GM18861 (cell line): ENCODE data around the gene HEXD.
"Not testable (repeated sequence)": the region's sequence is repeated elsewhere in the genome, so short reads cannot be mapped to it uniquely, and the experiment has no call there.

Source experiments
- ATAC-seq: cut with Tn5 transposase; IDR thresholded peaks from one replicate; pipeline ENCODE4 v1.9.1; 2021; ENCODE audit not compliant: unreplicated experiment

HEXD gene

GRCh38 chr17:82457073-82457928, 39.2 kb downstream of the HEXD start:
- ATAC-seq, result no peak

DNA sequence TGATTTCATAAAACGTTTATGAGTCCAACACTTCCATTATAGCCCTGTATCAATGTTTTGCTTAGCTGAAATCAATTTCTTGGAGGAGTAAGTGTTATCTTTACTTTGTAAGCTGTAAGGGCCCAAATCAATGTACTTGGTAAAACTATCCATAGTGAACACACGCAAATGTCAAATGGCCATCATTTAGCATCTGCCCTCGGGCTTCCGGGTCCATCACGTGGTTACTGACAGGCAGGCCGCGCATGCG, 39.7 kb downstream of the HEXD start:
- no peak for ATAC-seq

DNA sequence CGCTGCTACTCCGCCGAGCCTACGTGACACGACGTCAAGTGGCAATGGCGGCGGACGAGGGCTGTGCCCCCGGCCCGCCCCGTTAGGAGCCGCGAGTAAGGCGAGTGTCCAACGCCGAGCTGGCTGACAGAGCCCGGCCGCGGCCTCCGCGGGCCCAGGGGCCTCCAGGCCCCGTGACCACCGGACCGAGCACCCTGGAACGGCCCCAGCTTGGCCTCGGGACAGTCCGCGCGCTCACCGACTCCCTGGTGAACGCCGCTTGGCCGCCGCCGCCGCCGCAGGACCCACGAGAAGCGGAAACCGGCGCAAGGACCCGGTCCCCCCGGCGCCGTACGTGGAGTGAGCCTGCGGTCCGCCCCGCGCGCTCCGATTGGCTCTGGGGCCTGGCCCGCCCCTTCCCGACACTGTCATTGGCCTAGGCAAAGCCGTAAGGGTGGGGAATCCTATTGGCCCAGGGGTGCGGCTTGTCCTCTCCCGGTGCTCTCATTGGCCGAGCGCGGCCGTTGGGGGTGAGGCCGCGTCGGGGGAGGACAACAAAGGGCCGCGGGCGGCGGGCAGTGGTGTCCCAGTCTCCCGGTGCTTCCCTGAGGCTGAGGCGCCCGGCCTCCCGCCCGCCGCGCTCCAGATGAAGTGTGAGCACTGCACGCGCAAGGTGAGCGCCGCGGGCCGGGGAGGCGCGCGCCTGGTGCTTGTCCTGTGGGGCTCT, 40.2 kb downstream of the HEXD start, which contains the start of gene NARF:
TSS of gene NARF (plus strand) at position 563 of the 706 bp plus-strand sequence. CDS start at position 626, 63 bp downstream.
- ATAC-seq, result peak; percentile 81

GRCh38 chr17:82458885-82459424, 40.8 kb downstream of the HEXD start:
- peak; percentile 4 for ATAC-seq

DNA sequence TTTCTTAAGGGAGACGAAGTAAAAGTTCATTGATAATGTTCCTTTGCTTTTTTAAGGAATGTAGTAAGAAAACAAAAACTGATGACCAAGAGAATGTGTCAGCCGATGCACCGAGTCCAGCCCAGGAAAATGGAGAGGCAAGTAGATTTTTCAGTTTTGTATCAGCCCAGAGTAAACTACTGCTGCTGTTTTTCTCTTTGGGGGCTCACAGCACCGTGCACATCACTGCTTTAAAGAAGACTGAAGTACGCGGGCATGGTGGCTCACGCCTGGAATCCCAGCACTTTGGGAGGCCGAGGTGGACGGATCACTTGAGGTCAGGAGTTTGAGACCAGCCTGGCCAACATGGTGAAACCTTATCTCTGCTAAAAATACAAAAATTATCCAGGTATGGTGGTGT, 41.8 kb downstream of the HEXD start:
- ATAC-seq, result not testable (repeated sequence)

DNA sequence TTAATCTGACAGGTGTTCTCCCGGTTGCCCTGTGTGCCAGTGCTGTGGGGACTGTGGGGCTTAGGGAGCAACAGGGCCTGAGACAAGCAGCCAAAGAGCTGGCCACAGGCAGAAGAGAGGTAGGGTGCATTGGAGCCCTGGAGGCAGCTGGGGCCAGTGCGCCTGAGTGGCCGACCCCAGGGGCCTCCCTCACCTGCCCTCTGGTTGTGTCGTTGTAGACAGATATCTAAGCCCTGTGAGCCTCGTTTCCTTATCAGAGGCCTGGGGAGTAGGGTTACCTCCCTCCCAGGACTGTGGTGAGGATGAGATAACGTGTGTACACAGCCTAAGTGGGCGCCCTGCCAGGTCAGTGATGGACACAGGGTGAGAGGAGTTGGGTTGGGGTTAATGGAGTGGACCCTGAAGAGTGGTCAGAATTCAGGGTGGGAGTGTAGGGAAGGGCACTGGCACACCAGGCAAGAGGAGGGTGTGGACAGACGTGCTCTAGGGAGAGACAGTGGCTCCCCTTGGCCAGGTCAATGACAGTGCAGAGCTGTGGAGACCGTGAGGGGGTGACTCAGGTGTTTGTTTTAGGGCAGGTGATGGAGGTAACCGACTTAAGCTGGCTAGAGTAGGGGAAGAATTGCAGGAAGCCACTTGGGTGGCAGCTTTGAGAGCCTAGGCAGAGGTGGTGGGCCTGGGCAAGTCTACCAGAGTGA, 43.8 kb downstream of the HEXD start:
- ATAC-seq, result no peak

DNA sequence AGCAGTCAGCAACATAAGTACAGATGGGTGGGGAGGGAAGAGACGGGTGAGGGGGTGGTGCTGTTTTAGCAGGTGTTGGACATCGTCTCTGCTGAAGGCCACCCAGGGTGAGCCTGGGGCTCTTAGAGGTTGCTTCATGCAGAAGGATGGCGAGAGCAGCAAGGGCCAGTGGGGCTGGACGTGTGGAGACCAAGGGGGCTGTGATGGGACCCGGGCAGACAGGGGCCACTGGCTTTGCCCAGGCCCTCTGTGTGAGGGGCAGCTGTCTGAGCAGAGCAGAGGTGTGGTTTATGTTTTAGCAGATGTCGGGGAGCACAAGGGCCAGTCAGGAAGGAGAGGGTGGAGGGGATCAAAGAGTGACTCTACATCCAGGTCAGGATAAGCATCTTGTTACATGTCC, 45.2 kb downstream of the HEXD start:
- ATAC-seq, result no peak

- ATAC-seq, result no peak
These were observed 45.9 kb downstream of the HEXD start for GRCh38 chr17:82463925-82464566.

DNA sequence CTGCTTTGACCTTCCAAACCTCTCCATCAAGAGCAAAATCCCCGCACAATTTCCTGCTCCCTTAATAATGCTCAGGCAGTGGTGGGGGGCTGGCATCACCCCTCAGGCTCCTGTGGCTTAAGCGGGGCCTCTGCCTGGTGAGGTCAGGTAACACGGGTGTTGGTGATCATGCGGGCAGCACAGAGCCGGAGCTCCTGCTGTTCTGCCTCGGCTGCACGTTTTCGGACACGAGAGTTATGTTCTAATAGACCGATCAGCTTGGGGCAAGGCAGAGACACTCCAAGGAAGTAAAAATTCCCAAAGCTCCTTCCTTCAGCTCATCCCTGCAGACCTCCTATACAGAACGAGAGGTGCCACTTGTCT, 46.4 kb downstream of the HEXD start:
- ATAC-seq, result no peak

- no peak for ATAC-seq
These were observed 47.0 kb downstream of the HEXD start for GRCh38 chr17:82465023-82465603.

DNA sequence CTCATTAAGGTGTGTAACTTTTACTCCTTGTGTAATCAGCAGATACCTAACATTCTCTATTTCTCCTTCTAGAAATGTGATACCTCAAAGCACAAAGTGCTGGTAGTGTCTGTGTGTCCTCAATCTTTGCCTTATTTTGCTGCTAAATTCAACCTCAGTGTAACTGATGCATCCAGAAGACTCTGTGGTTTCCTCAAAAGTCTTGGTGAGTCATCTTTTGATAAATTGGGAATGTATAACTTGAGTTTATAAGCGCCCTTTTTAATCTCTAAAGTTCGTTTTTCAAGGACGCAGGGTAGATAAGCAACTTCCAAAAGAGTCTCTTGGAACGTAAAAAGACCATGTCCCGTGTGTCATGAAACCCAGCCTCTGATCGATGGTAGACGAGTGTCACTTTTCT, 50.5 kb downstream of the HEXD start:
- ATAC-seq, result no peak

DNA sequence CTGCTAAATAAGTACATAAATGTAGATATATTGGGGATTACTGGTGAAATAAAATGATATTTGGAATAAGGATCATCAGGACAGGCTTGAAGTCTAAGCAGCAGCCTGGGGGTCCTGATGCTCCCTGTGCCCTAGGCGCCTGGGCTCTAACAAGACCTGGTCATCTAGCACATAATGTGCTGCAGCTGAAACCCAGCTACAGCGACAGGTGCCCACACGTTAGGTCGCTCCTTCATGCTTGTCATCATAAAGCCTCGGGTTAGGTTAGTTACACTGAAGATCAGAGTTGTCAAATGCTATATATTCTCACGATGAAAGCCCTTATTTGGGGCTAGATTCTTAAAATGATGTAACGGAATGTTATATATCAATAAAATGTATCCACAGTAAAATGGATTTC, 51.9 kb downstream of the HEXD start:
- ATAC-seq, result no peak

GRCh38 chr17:82474223-82475010, 56.3 kb downstream of the HEXD start:
- ATAC-seq, result no peak

GRCh38 chr17:82475458-82475857, 57.3 kb downstream of the HEXD start:
- ATAC-seq, result no peak

GRCh38 chr17:82477934-82478333, 59.8 kb downstream of the HEXD start:
- ATAC-seq, result no peak

DNA sequence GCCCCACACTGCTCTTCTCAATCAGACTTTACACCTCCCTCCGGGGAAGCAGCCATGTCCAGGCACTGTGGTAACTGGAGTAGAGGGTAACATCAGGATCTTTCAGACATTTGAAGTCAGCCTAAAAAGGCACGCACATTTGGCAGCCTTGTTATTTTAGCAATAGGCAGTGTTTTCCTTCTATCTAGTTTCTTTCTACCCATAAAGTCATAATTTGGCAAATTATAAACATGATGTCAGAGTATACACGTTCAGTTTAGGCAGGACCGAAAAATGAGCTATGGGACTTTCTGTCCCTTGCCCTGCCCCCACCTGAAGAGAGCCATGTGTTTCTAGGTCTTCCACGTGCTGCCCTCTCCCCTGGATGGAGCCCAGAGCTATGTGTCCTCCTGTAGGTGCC, 61.5 kb downstream of the HEXD start:
- no peak for ATAC-seq

DNA sequence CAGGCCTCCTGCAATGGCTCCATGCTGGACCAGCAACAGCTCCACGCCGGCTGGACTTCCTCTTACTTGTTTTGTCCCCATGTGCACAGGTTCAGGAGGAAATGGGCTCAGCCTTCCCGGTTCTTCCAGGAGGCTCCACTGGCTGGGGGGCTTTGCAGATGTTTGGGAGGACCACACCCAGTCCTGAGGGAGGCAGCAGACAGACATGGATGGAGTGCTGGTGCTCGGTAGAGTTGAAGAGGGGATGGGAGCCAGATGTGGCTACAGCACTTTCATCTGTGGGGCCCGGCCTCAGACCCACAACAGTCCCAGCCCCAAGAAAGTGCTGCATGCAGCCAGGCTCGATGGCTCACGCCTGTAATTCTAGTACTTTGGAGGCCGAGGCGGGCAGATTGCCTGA, 62.2 kb downstream of the HEXD start:
- no peak for ATAC-seq

- ATAC-seq, result no peak
These were observed 65.1 kb downstream of the HEXD start for GRCh38 chr17:82483204-82483660.

DNA sequence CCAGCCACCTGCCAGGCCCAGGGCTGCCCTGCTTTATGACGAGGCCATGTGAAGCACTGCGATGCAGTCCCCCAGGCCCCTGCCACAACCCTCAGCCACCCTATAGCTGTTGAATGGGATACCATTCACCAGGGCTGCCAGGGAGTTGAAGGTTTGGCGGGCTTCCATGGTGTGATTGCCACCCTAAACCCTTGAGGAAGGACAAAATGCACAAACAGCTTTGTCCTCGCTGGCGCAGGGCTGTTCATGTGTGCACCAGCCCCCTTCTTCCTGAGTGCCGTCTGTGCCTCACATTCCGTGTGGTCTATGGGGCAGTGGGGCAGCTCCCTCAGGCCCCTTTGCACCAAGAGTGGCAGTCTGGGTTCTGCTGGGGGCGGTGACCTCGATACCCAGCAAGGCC, 65.7 kb downstream of the HEXD start:
- ATAC-seq, result no peak
